Naive thymus-derived CD4-positive, alpha-beta T cell (primary cell): Measurements from ENCODE around the gene KCTD3. TPM values are rescaled to one million over a fixed set of nuclear protein-coding genes. Genes with fewer than 3 reads are reported as not detected.
A peak's percentile ranks its signal among the peaks of the same experiment; 100 is the strongest.

Source experiments
- ATAC-seq: fragments of 150-1000 bp; cut with Tn5 transposase; 2 replicates; pipeline ENCODE4 v1.10.0; 2021; ENCODE audit warnings: mild to moderate bottlenecking, moderate library complexity
- CTCF ChIA-PET: fragments of 350-600 bp; sonication (Branson Sonifier 250); formaldehyde crosslinking; loops from one replicate; lab custom pipeline; 2021; ENCODE audit warnings: antibody characterized with exemption; lab: Charles Lee
- POLR2A ChIA-PET: fragments of 350-600 bp; sonication (Branson Sonifier 250); formaldehyde crosslinking; loops from one replicate; lab custom pipeline; 2021; ENCODE audit warnings: antibody characterized with exemption, inconsistent platforms; lab: Charles Lee
- DNase-seq, 9 donors: peaks; one replicate each; pipeline versions ENCODE4 v3.0.0 to v3.0.0-alpha.2; 2020 to 2022; ENCODE audit warnings: mixed read lengths in 1 of 9
- H3K27ac ChIP-seq: one replicate; pipeline ENCODE4 v1.7.0; 2013; ENCODE audit warnings: mild to moderate bottlenecking, low read depth, low read length, moderate library complexity
- H3K27me3 ChIP-seq, 2 donors: one replicate each; pipeline ENCODE4 v1.7.0; 2013; ENCODE audit warnings: low read length in 2 of 2, mild to moderate bottlenecking in 2 of 2, moderate library complexity in 2 of 2; ENCODE audit not compliant: control insufficient read depth in 2 of 2, insufficient read depth in 2 of 2
- H3K36me3 ChIP-seq, 3 experiments: 1 replicate in 2 of 3; 2 replicates in 1 of 3; pipeline ENCODE4 v1.7.0; 2013; ENCODE audit warnings: low read length in 3 of 3, mild to moderate bottlenecking in 3 of 3, moderate library complexity in 1 of 3; ENCODE audit not compliant: insufficient read depth in 3 of 3, control insufficient read depth in 2 of 3
- H3K4me1 ChIP-seq, 2 donors: one replicate each; pipeline ENCODE4 v1.7.0; 2013; ENCODE audit warnings: low read length in 2 of 2, mild to moderate bottlenecking in 2 of 2, moderate library complexity in 1 of 2; ENCODE audit not compliant: control insufficient read depth in 2 of 2, insufficient read depth in 2 of 2
- H3K4me3 ChIP-seq: 2 replicates; pipeline ENCODE4 v1.7.0; 2013; ENCODE audit warnings: mild to moderate bottlenecking, low read length
- H3K9me3 ChIP-seq, 3 experiments: 1 replicate in 2 of 3; 2 replicates in 1 of 3; pipeline ENCODE4 v1.7.0; 2013; ENCODE audit warnings: low read length in 3 of 3; ENCODE audit not compliant: control insufficient read depth in 2 of 3
- H3K27ac Mint-ChIP-seq, 9 donors: one replicate each; pipeline ENCODE4 v1.8.0; 2020 to 2022; ENCODE audit warnings: mixed read lengths in 9 of 9, mild to moderate bottlenecking in 8 of 9, moderate library complexity in 5 of 9, inconsistent platforms in 2 of 9
- H3K27me3 Mint-ChIP-seq, 5 donors: one replicate each; pipeline ENCODE4 v1.8.0; 2021 to 2022; ENCODE audit warnings: mixed read lengths in 5 of 5, mild to moderate bottlenecking in 1 of 5
- H3K36me3 Mint-ChIP-seq, 5 donors: one replicate each; pipeline ENCODE4 v1.8.0; 2020 to 2022; ENCODE audit warnings: mixed read lengths in 5 of 5, mild to moderate bottlenecking in 3 of 5, inconsistent platforms in 1 of 5
- H3K4me1 Mint-ChIP-seq, 7 donors: one replicate each; pipeline ENCODE4 v1.8.0; 2020 to 2022; ENCODE audit warnings: mixed read lengths in 7 of 7, mild to moderate bottlenecking in 3 of 7, inconsistent platforms in 1 of 7
- H3K4me3 Mint-ChIP-seq, 10 donors: one replicate each; pipeline ENCODE4 v1.8.0; 2020 to 2022; ENCODE audit warnings: mild to moderate bottlenecking in 10 of 10, mixed read lengths in 10 of 10, moderate library complexity in 6 of 10, inconsistent platforms in 2 of 10
- H3K9me3 Mint-ChIP-seq, 11 donors: one replicate each; pipeline ENCODE4 v1.8.0; 2020 to 2022; ENCODE audit warnings: mixed read lengths in 11 of 11, mild to moderate bottlenecking in 4 of 11, inconsistent platforms in 1 of 11, moderate library complexity in 1 of 11
- intact Hi-C, 2 donors: fragments of 100-400 bp; cut with micrococcal nuclease; formaldehyde crosslinking; loops; one replicate each; pipeline ENCODE4 v1.15.1; 2023
- polyA plus RNA-seq, 2 donors: library from polyadenylated mRNA; unstranded; fragments of 300-500 nt; fragmentation: Illumina TruSeq; gene quantifications; one replicate each; pipeline ENCODE4 v1.2.3, GENCODE V29; 2021
- total RNA-seq, 6 experiments: library from RNA in 5 of 6; stranded (reverse) in 5 of 6; gene quantifications; 1 replicate in 5 of 6; 2 replicates in 1 of 6; pipeline ENCODE4 v1.2.3 and lab custom pipeline; 2021 to 2026

Gene KCTD3
- total and polyA plus RNA-seq, 7 experiments from 2014 or later = 1.5 to 7.4 (median 4.5) TPM

- H3K27ac ChIP-seq = no peak overlapping the region
- POLR2A ChIA-PET = no interaction called here
- no peak for DNase-seq
- H3K4me3 ChIP-seq = no peak overlapping the region
- H3K9me3 ChIP-seq = no peaks in the 10 kb centered on the region
- H3K9me3 Mint-ChIP-seq = peaks cover 0 to 8% (median 0%) of the 10 kb centered on the region in 11 donors
- intact Hi-C loops = no loop called here
- no peak overlapping the region for H3K4me3 Mint-ChIP-seq
- CTCF ChIA-PET = no interaction called here
- no peaks in the 10 kb centered on the region for H3K36me3 ChIP-seq
- peaks cover 0 to 13% (median 4%) of the 10 kb centered on the region in 5 donors for H3K27me3 Mint-ChIP-seq
- peaks cover 0 to 10% (median 0%) of the 10 kb centered on the region in 7 donors for H3K4me1 Mint-ChIP-seq
- no peak overlapping the region for H3K27ac Mint-ChIP-seq
- ATAC-seq = no peak
- H3K36me3 Mint-ChIP-seq = no peaks in the 10 kb centered on the region
- no peaks in the 10 kb centered on the region for H3K27me3 ChIP-seq
- H3K4me1 ChIP-seq = no peaks in the 10 kb centered on the region
Measured at GRCh38 chr1:215542301-215542700, 24.8 kb upstream of the KCTD3 start.

GRCh38 chr1:215543191-215543606, 23.9 kb upstream of the KCTD3 start:
- Histone ChIP-seq H3K4me1 (no peaks in the 10 kb centered on the region), H3K27ac (no peak overlapping the region), H3K36me3 (no peaks in the 10 kb centered on the region), H3K27me3 (no peaks in the 10 kb centered on the region), H3K4me3 (no peak overlapping the region), H3K9me3 (no peaks in the 10 kb centered on the region)
- H3K4me3 Mint-ChIP-seq = peak overlapping the region in 1 of 10 donors; percentile 10
- DNase-seq = no peak
- ATAC-seq = peak; percentile 68
- ChIA-PET CTCF (no interaction called here), POLR2A (no interaction called here)
- peaks cover 0 to 10% (median 0%) of the 10 kb centered on the region in 7 donors for H3K4me1 Mint-ChIP-seq
- H3K27me3 Mint-ChIP-seq = peaks cover 0 to 13% (median 4%) of the 10 kb centered on the region in 5 donors
- H3K27ac Mint-ChIP-seq = no peak overlapping the region
- peaks cover 0 to 8% (median 0%) of the 10 kb centered on the region in 11 donors for H3K9me3 Mint-ChIP-seq
- no peaks in the 10 kb centered on the region for H3K36me3 Mint-ChIP-seq
- intact Hi-C loops = no loop called here

GRCh38 chr1:215543806-215544205, 23.3 kb upstream of the KCTD3 start:
- Histone ChIP-seq H3K4me3 (no peak overlapping the region), H3K9me3 (no peaks in the 10 kb centered on the region), H3K27ac (no peak overlapping the region), H3K27me3 (no peaks in the 10 kb centered on the region), H3K36me3 (no peaks in the 10 kb centered on the region), H3K4me1 (no peaks in the 10 kb centered on the region)
- no peak overlapping the region for H3K4me3 Mint-ChIP-seq
- H3K9me3 Mint-ChIP-seq = peaks cover 0 to 8% (median 0%) of the 10 kb centered on the region in 11 donors
- peaks cover 0 to 13% (median 3%) of the 10 kb centered on the region in 5 donors for H3K27me3 Mint-ChIP-seq
- ChIA-PET POLR2A (no interaction called here), CTCF (no interaction called here)
- no peak overlapping the region for H3K27ac Mint-ChIP-seq
- no peak for ATAC-seq
- H3K36me3 Mint-ChIP-seq = no peaks in the 10 kb centered on the region
- no peak for DNase-seq
- H3K4me1 Mint-ChIP-seq = peaks cover 0 to 10% (median 0%) of the 10 kb centered on the region in 7 donors
- intact Hi-C loops = no loop called here

GRCh38 chr1:215544566-215544965, 22.5 kb upstream of the KCTD3 start:
- no peaks in the 10 kb centered on the region for H3K9me3 ChIP-seq
- ChIA-PET POLR2A (no interaction called here), CTCF (interaction anchor here (0.6 kb wide), 1 partner anchor 55 kb away, joined by 3 read pairs; no protein-coding TSS in a partner anchor)
- H3K4me3 ChIP-seq = no peak overlapping the region
- H3K36me3 ChIP-seq = no peaks in the 10 kb centered on the region
- Mint-ChIP-seq H3K4me1 (peaks cover 0 to 10% (median 0%) of the 10 kb centered on the region in 7 donors), H3K27ac (no peak overlapping the region), H3K4me3 (no peak overlapping the region), H3K27me3 (peaks cover 0 to 13% (median 5%) of the 10 kb centered on the region in 5 donors), H3K36me3 (no peaks in the 10 kb centered on the region), H3K9me3 (peaks cover 0 to 8% (median 0%) of the 10 kb centered on the region in 11 donors)
- ATAC-seq (no peak), DNase-seq (no peak)
- H3K27me3 ChIP-seq = no peaks in the 10 kb centered on the region
- no peaks in the 10 kb centered on the region for H3K4me1 ChIP-seq
- intact Hi-C loops = no loop called here
- no peak overlapping the region for H3K27ac ChIP-seq

- peaks cover 0 to 8% (median 0%) of the 10 kb centered on the region in 11 donors for H3K9me3 Mint-ChIP-seq
Measured at GRCh38 chr1:215545096-215545495, 22.0 kb upstream of the KCTD3 start.

GRCh38 chr1:215547011-215547410, 20.1 kb upstream of the KCTD3 start:
- Histone ChIP-seq H3K27me3 (no peaks in the 10 kb centered on the region), H3K4me3 (no peak overlapping the region), H3K36me3 (no peaks in the 10 kb centered on the region), H3K27ac (no peak overlapping the region), H3K4me1 (no peaks in the 10 kb centered on the region), H3K9me3 (no peaks in the 10 kb centered on the region)
- no peak for ATAC-seq
- H3K4me1 Mint-ChIP-seq = peaks cover 0 to 10% (median 0%) of the 10 kb centered on the region in 7 donors
- H3K27ac Mint-ChIP-seq = no peak overlapping the region
- peaks cover 0 to 8% (median 0%) of the 10 kb centered on the region in 11 donors for H3K9me3 Mint-ChIP-seq
- peaks cover 0 to 16% (median 6%) of the 10 kb centered on the region in 5 donors for H3K27me3 Mint-ChIP-seq
- no peaks in the 10 kb centered on the region for H3K36me3 Mint-ChIP-seq
- no peak overlapping the region for H3K4me3 Mint-ChIP-seq
- no peak for DNase-seq
- ChIA-PET POLR2A (no interaction called here), CTCF (no interaction called here)
- intact Hi-C loops = no loop called here

More at GRCh38 chr1:215545096-215545495, 22.0 kb upstream of the KCTD3 start:
- no peak overlapping the region for H3K4me3 ChIP-seq
- H3K27me3 ChIP-seq = no peaks in the 10 kb centered on the region
- no peaks in the 10 kb centered on the region for H3K4me1 ChIP-seq
- intact Hi-C loops = no loop called here
- DNase-seq (no peak), ATAC-seq (no peak)
- Mint-ChIP-seq H3K27ac (no peak overlapping the region), H3K4me1 (peaks cover 0 to 10% (median 0%) of the 10 kb centered on the region in 7 donors), H3K4me3 (no peak overlapping the region), H3K27me3 (peaks cover 0 to 13% (median 8%) of the 10 kb centered on the region in 5 donors), H3K36me3 (no peaks in the 10 kb centered on the region)
- H3K27ac ChIP-seq = no peak overlapping the region
- ChIA-PET POLR2A (no interaction called here), CTCF (interaction anchor here (0.5 to 0.6 kb wide), 2 partner anchors 18 to 55 kb away, joined by 3 to 5 read pairs; no protein-coding TSS in a partner anchor)
- H3K36me3 ChIP-seq = no peaks in the 10 kb centered on the region
- H3K9me3 ChIP-seq = no peaks in the 10 kb centered on the region

GRCh38 chr1:215551806-215552205, 15.3 kb upstream of the KCTD3 start:
- peaks cover 14 to 24% (median 19%) of the 10 kb centered on the region in 5 donors for H3K27me3 Mint-ChIP-seq
- peaks cover 0 to 10% (median 0%) of the 10 kb centered on the region in 3 experiments for H3K9me3 ChIP-seq
- H3K4me1 Mint-ChIP-seq = no peaks in the 10 kb centered on the region
- H3K27ac Mint-ChIP-seq = no peak overlapping the region
- H3K27me3 ChIP-seq = no peaks in the 10 kb centered on the region
- H3K9me3 Mint-ChIP-seq = peaks cover 0 to 23% (median 10%) of the 10 kb centered on the region in 11 donors
- H3K4me3 ChIP-seq = no peak overlapping the region
- POLR2A ChIA-PET = no interaction called here
- intact Hi-C loops = no loop called here
- H3K4me3 Mint-ChIP-seq = no peak overlapping the region
- ATAC-seq = no peak
- no peak for DNase-seq
- no peaks in the 10 kb centered on the region for H3K4me1 ChIP-seq
- H3K27ac ChIP-seq = no peak overlapping the region
- no peaks in the 10 kb centered on the region for H3K36me3 ChIP-seq
- CTCF ChIA-PET = no interaction called here
- H3K36me3 Mint-ChIP-seq = peaks cover 0 to 9% (median 0%) of the 10 kb centered on the region in 5 donors
